GM21526 (cell line): ENCODE data around the gene TTC23L.
"Not testable (repeated sequence)": the region's sequence is repeated elsewhere in the genome, so short reads cannot be mapped to it uniquely, and the experiment has no call there.

Experiments
- ATAC-seq: cut with Tn5 transposase; IDR thresholded peaks from one replicate; pipeline ENCODE4 v1.9.1; 2021; ENCODE audit warnings: moderate library complexity; ENCODE audit not compliant: unreplicated experiment, low FRiP score

TTC23L gene

DNA sequence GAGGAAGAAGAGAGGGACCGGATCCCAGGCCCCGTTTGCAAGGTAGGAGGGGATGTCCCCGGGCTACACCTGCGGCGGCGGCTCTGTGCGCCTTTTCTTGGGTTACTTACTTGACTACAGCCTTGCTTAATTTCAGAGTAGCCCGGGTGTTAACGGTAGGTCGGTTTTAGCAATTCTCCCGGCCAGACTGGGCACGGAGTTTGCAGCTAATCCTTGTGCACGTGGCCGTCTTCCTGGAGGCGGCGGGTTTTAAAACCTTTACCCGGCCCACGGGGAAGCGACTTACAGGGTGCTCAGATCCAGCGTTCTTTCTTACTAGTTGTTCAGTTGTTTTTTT, 76.9 kb downstream of the TTC23L start:
- peak; percentile 8 for ATAC-seq

DNA sequence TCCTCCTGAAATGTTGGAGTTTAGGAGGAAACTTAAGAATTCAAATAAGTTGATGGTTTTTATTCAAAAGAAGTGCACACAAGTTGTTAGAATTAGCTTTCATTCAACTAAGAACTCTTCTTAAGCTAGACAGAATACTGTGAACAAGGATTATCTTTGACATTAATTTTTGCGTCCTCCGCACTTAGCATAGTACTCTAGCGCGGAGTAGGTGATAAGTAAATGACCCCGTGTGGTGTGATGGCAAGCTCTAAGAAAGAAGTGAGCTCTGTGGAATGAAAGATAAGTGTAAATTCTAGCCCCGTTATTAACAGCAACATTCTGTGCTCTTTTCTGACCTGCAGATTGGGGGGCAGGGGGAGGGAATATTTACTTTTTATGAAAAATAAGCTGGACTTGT, 77.6 kb downstream of the TTC23L start:
- no peak for ATAC-seq

DNA sequence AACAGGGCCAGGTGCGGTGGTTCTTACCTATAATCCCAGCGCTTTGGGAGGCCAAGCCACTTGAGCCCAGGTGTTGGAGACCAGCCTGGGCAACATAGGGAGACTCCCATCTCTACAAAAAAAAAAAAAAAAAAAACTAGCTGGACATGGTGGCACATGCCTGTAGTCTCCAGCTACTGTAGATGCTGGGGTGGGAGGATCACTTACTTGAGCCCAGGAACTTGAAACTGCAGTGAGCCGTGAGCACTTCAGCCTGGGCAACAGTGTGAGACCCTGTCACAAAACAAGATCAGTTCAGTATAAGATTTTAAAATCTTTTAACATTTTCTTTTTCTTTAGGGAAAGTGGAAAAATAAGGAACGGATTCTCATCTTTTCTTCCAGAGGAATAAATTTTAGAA, 79.1 kb downstream of the TTC23L start:
- no peak for ATAC-seq

DNA sequence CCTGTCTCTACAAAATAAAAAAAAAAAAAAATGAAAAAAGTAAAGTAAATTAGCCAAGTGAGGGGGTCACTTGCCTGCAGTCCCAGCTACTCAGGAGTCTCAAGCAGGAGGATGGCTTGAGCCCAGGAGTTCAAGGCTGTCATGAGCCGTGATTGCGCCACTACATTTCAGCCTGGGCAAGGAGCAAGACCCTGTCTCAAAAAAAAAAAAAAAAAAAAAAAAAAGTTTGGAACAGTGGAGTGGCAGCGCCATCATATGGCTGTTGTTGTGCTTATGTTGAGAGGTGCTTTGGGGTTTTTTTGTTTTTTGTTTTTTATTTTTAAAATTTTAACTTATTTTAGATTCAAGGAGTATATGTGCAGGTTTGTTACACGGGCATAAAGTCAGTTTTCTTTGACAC, 80.1 kb downstream of the TTC23L start:
- no peak for ATAC-seq

DNA sequence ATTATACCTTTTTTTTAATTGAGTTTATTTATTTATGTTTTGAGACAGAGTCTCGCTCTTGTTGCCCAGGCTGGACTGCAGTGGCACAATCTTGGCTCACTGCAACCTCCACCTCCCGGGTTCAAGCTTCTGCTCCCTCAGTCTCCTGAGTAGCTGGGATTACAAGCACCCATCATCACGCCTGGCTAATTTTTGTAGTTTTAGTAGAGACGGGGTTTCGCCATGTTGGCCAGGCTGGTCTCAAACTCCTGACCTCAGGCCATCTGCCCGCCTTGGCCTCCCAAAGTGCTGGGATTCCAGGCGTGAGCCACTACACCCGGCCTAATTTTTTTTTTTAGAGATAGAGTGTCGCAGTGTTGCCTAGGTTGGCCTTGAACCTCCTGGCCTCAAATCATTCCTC, 84.3 kb downstream of the TTC23L start:
- not testable (repeated sequence) for ATAC-seq

DNA sequence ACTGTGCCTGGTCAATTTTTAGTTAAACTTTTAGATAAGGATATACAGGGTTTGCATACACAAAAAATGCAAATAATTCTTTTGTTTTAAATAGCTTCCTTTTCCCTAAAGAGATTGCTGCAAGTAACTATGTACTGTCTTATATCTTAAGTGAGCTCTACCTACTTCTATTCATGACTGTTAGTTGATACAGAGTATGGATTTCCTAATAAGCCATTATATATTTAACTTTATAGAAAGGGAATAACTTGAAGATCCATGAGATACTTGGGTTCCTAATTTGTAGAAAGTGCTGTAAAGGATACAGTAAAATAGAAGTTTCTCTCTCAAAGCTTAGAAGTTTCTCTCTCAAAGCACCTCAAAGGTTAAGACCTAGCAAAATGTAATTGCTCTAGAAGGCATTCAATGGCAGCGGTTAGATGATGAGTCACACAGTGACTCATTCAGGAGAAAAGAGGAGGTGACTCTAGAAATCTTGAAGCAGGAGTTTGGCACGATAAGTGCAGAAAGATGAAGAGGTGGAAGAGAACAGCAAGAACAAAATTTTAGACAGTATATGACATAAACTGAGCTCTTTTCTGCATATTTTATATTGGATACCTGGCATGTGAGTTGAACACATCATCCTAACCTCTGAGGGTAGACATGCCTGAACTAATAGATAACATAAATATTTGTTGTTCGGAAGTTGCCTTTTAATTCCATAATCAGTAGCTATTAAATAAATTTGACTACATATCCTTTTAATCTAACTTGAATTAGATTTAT, 84.9 kb downstream of the TTC23L start:
- peak; percentile 45 for ATAC-seq

DNA sequence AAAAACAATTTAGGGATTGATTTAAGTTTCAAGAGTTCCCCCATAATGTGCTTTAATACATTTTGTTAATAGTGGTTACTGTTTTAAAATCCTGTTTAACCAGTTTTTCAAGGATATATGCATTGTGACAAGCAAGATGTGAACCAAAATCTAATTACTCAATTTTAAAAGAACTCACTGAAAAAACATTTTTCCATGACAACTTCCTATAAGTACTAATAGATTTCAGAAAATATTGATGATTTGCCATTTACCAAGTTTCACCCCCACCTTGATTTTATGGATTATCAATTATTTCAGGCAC, 85.5 kb downstream of the TTC23L start:
- ATAC-seq = no peak

DNA sequence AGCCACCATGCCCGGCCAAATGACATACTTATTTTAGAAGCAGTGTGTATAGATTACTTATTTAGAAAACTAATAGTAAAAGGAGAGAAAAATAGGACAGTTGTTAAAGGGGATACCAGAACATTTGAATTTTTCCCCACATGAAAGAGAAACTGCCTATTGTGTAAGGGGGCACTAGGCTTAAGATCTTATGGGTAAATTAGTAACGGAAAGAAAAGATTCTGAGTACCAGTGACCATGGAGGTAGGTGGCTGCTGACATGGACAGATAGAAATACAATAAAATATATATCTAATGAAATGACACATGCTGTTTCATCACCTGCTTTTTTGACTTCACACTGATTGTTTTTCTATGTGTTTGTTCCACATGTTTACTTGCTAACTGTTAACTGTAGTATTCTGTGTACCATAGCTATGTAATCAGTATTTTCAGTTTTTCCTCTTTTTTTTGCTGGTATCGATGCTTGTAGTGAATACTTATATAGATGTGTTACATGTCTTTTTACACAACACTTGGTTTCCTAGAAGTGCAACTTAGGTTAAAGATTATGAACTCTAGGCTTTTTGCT, 87.4 kb downstream of the TTC23L start:
- ATAC-seq = no peak

DNA sequence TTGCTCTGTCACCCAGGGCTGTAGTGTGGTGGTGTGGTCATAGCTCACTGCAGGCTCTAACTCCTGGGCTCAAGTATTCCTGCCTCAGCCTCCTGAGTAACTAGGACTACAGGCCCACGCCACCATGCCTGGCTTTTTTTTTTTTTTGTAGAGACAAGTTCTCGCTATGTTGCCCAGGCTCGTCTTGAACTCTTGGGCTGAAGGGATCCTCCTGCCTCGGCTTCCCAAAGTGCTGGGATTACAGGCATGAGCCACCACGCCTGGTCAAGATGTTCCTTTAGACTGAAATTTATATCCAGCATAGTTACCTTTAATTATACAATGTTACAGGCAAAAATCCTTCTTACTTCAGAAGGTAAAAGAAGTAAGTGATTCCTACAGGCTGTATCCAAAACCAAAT, 88.8 kb downstream of the TTC23L start:
- no peak for ATAC-seq

DNA sequence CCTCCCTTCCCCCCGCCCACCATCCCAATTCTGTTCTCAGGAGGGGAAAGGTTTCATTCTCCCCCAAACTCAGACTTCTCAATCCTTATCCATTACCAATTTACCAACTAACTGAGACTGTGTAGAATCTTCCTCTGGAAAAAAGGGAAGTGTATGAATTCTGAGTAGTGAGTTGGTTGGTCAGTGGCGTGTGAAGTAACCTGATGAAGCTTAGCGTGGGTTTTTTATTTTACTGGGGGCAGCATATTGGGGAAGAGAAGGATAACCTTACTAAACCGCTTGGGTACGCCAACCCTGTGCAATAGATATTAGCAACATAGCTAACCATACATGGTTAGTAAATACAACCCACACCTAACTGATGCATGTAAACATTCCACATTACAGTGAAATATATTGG, 89.3 kb downstream of the TTC23L start:
- no peak for ATAC-seq

DNA sequence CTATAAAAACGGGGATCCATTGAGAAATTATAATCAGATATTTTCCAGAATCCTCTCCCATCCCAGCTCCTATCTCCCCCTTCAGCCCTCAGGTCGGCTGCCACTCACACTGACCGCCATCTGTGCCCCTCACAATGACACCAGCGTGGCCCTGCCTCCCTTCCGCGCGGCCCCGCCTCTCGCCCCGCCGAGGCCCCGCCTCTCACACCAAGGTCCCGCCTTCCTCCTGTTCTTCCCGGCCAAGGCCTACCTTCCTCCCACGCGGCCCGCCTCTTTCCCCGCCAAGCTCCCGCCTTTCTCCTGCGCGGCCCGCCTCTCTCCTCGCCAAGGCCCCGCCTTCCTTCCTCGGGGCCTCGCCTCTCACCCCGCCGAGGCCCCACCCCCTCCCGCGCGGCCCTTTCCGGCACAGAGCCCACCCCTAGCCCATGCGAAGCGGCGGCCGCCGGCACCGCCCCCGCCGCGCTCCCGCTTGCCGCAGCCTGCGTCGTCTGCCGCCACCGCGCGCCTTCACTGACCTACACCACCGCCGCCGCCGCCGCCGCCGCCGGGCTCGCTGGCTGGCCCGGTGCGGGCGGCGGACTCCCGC, 90.3 kb downstream of the TTC23L start, which contains the start of gene DNAJC21:
TSS of gene DNAJC21 (plus strand) at position 426 of the 586 bp plus-strand sequence. CDS start 261 bp downstream, outside the sequence.
- ATAC-seq = peak; percentile 90

DNA sequence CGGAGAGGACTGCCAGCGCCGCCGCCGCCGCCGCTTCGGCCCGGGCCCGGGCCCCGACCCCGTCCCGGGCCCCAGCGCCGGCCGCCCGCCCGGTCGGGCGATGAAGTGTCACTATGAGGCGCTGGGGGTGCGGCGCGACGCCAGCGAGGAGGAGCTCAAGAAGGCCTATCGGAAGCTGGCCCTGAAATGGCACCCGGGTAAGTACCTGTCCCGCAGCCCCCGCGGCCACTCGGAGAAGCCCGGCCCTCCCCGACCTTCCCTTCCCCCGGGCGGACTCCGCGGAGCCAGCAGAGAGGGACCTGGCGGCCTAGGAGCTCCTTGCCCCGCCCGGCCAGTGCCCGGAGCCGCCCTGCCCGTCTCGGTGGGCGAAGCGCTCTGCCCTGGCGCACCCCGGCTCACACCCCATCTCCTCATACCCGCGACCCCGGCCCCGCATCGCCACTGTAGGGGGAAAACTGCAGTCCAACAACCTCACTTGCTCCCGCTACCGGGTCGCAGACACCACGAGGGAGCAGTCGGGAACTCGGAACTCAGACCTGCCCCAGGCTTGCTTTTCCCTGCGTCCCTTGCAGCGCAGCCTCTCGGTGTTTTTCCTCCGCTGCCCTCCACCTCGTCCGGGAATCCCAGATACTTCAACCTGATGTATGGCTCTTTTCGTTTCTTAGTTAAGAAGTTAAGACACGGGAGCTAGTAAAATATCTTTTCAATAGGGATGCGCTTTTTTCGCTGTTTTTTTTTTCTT, 90.9 kb downstream of the TTC23L start:
- ATAC-seq = peak; percentile 70

DNA sequence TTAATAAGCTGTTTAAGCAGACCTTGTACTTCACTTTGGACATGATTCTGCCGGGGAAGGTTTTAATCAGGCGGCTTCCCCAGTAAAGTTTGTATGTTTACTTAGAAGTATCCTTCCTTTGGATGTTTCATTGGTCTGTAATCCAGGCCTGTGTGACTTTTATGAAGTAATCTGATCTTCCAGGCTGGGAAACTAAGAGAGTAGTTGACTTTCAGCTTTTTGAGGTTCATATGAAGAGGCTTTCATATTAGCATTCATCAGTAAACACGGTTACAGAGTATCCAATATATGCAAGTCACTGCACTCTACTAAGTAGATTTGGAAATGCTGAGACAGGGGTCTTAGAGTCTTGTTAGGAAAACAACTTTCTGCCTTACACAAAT, 91.5 kb downstream of the TTC23L start:
- ATAC-seq = no peak

DNA sequence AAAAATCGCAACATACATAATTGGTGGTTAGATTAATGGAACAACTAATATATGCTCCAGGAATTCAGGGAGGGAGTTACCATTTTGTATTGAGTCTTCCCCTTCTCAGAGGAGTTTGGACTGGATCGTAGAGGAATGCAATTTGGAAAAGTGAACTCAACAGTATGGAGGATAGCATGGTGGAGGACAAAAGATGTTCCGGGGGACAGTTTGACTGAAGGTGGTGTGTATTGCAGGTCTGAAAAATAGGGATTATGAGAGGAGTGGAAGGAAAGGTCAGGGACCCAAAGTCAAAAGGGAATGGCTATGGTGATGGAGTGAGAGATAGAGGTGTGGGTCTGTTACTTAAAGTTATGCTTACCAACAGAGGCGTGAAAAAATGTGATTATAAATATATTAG, 91.9 kb downstream of the TTC23L start:
- ATAC-seq = no peak

DNA sequence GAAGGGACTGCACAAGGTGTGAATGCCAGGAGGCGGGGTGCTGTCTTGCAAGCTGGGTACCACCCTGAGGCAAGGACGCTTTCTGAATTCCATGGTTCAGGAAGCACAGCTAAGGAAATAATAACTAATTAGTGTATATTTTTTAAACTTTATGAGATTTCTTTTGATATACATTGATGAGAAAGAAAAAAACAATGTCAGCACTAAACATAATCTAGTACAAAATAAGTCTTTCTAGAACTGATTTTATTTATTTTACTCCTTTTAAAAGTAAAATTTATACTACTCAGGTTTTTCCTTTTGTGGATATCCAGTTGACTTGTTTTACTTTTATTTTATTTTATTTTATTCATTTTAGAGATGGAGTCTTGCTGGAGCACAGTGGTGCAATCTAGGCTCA, 94.0 kb downstream of the TTC23L start:
- ATAC-seq = no peak

DNA sequence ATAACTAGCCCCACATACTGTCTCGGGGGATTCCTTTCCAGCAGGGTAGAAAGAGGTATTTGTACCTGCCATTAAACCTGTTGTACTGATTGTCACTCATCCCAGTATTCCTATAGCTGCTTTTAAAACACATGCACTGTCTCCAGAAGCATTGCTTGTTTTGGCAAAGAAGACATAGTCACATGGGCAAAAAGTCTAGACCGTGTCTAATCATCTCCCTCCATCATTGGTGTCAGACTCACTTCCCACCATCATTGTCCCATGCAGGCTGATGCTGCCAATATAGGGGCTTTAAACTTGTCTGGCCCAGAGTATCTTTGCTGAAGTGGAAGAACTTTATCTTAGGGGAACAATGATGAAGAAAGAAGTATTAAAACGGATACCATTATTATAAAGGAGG, 103.0 kb downstream of the TTC23L start:
- no peak for ATAC-seq

DNA sequence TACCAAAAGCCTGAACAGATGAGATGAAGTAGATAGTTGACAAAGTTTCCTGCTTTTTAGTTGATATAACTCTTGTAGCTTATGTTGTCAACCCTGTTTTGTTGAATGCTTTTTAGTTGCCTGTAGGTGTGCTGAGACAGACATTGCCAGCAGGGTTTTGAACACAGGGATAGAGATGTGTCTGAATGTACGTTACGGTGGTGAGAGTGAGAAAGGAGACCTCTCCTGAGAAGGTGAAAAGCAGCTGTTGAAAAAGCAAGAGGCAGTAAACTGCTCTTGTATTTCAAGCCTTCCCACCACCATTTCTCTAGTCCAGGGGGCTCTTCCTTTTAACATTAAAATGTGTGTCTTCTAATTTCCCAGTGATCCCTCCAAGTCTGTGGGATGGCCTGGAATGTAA, 105.1 kb downstream of the TTC23L start:
- no peak for ATAC-seq

DNA sequence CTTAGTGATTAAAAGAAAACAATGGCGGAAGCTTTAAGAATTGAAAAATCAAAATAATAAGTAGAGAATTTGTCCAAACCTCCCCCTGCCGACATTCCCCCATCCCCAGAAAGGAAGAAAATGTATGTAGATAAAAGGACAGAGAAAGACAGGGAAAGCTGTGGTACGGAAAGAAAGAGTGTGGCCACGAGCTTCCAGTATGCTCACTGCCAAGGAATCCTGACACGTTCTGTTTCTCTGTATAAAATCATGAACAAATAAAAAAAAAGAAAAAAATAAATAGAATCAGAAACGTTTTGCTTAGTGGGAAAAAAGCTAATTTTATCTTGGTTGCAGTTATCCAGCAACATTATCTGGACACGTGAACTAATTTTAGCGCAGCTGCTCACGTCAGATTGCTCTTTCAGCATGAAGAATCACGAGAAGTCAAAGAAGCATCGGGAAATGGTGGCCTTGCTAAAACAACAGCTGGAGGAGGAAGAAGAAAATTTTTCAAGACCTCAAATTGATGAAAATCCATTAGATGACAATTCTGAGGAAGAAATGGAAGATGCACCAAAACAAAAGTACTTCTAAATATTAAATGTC, 105.6 kb downstream of the TTC23L start:
- no peak for ATAC-seq
